ENCODE measurements around the gene LRP1B.

LRP1B gene

GRCh38 chr2:140929849-140930248, 1201.0 kb downstream of the LRP1B start:
- TF ChIP-seq, protein P1, sequence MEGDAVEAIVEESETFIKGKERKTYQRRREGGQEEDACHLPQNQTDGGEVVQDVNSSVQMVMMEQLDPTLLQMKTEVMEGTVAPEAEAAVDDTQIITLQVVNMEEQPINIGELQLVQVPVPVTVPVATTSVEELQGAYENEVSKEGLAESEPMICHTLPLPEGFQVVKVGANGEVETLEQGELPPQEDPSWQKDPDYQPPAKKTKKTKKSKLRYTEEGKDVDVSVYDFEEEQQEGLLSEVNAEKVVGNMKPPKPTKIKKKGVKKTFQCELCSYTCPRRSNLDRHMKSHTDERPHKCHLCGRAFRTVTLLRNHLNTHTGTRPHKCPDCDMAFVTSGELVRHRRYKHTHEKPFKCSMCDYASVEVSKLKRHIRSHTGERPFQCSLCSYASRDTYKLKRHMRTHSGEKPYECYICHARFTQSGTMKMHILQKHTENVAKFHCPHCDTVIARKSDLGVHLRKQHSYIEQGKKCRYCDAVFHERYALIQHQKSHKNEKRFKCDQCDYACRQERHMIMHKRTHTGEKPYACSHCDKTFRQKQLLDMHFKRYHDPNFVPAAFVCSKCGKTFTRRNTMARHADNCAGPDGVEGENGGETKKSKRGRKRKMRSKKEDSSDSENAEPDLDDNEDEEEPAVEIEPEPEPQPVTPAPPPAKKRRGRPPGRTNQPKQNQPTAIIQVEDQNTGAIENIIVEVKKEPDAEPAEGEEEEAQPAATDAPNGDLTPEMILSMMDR (IDR thresholded peaks at IDR 0.05; ENCODE audit: insufficient read depth, low read depth, low read length, missing control alignments) = no peak
- DNase-seq (ENCODE audit: low read depth) = no peak
- no peak overlapping the region for H3K4me3 ChIP-seq (ENCODE audit: low read length)

DNA sequence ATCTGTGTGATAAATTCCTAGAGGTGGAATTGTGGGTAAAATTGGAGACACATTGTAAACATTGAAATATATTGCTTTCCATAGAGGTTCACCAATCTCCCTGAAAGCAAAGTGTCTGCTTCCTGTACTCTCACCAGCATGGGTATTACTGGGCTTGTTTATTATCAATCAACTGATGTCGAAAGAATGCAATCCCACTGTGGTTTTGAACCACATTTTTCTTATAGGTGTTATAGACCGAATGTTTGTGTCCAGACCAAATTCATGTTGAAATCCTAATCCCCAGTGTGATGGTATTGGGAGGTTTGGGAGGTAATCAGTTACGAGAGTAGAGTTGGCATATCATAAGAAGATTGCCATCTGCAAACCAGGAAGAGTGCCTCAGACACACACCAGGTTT, 1212.4 kb downstream of the LRP1B start:
- H3K4me3 ChIP-seq (ENCODE audit: low read length) = no peak overlapping the region
- TF ChIP-seq, protein P1 (IDR thresholded peaks at IDR 0.05; ENCODE audit: insufficient read depth, low read depth, low read length, missing control alignments) = no peak
- no peak for DNase-seq (ENCODE audit: low read depth)

DNA sequence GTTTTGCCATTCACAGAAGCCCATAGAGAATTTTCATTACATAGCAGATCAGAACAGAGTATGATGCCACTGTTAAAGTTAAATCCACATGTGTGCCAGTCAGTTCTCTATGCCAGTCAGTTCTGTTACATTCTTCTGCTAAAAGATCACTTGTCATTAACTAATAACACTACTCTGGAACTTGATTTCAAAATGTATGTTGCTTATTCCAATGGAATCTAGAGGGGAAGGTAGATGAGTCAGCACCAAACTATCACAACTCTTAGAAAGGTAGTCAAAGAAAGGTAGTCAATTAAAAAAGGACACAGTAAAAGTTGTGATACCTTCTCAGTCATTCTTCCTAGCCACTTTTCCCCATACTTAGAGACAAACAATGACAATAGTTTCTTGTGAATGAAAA, 1214.4 kb downstream of the LRP1B start:
- TF ChIP-seq, protein P1 (IDR thresholded peaks at IDR 0.05; ENCODE audit: insufficient read depth, low read depth, low read length, missing control alignments) = no peak
- H3K4me3 ChIP-seq (ENCODE audit: low read length) = no peak overlapping the region
- DNase-seq (ENCODE audit: low read depth) = peak; percentile 74

- no peak overlapping the region for H3K4me3 ChIP-seq (ENCODE audit: low read length)
- TF ChIP-seq, protein P1 (IDR thresholded peaks at IDR 0.05; ENCODE audit: insufficient read depth, low read depth, low read length, missing control alignments) = no peak
- DNase-seq (ENCODE audit: low read depth) = no peak
Measured at GRCh38 chr2:140910683-140911082, 1220.1 kb downstream of the LRP1B start.

GRCh38 chr2:140905083-140905781, 1225.6 kb downstream of the LRP1B start:
- DNase-seq (ENCODE audit: low read depth) = no peak
- no peak overlapping the region for H3K4me3 ChIP-seq (ENCODE audit: low read length)
- TF ChIP-seq, protein P1 (IDR thresholded peaks at IDR 0.05; ENCODE audit: insufficient read depth, low read depth, low read length, missing control alignments) = no peak

GRCh38 chr2:140895378-140895777, 1235.4 kb downstream of the LRP1B start:
- no peak for DNase-seq (ENCODE audit: low read depth)
- no peak overlapping the region for H3K4me3 ChIP-seq (ENCODE audit: low read length)
- TF ChIP-seq, protein P1 (IDR thresholded peaks at IDR 0.05; ENCODE audit: insufficient read depth, low read depth, low read length, missing control alignments) = no peak

DNA sequence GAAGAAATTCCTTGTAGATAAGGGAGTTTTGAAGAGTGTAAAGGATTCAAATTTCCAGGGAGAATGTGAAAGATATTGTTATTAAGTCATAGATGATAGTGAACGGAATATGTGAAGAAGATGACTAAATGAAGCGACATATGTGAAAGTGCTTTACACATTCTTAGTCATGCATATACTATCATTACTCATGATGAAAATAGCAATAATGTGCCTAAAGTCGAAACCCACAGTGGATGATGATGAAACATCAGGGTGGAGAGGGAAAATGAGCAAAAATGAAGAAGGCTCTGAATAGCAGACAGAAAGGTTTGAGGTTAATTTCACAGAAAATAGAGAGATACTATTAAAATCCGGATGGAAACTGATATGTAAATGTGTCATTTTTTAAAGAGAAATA, 1237.1 kb downstream of the LRP1B start:
- DNase-seq (ENCODE audit: low read depth) = peak; percentile 86
- TF ChIP-seq, protein P1 (IDR thresholded peaks at IDR 0.05; ENCODE audit: insufficient read depth, low read depth, low read length, missing control alignments) = no peak
- no peak overlapping the region for H3K4me3 ChIP-seq (ENCODE audit: low read length)
